Loucy (cell line): ENCODE data around the gene NEO1.

Source experiments
- H2AFZ ChIP-seq: fragments of 200-600 bp; sonication (generic); 2 replicates; pipeline ENCODE4 v1.6.0; 2016; ENCODE audit warnings: antibody characterized with exemption, mild to moderate bottlenecking, low read length, moderate library complexity
- H3F3A ChIP-seq: fragments of 200-600 bp; 2 replicates; pipeline ENCODE4 v1.6.0; 2016; ENCODE audit warnings: antibody characterized with exemption, low read depth, mild to moderate bottlenecking
- H3K27me3 ChIP-seq: fragments of 200-600 bp; sonication (generic); 2 replicates; pipeline ENCODE4 v1.6.1; 2014; ENCODE audit warnings: low read length, mild to moderate bottlenecking; ENCODE audit not compliant: insufficient read depth, poor library complexity, severe bottlenecking
- H3K36me3 ChIP-seq: fragments of 200-600 bp; sonication (generic); 2 replicates; pipeline ENCODE4 v1.6.1; 2016; ENCODE audit warnings: low read length; ENCODE audit not compliant: insufficient read depth
- H3K4me1 ChIP-seq: fragments of 200-600 bp; sonication (generic); 2 replicates; pipeline ENCODE4 v1.5.1; 2014; ENCODE audit warnings: low read length, mild to moderate bottlenecking; ENCODE audit not compliant: insufficient read depth, poor library complexity, severe bottlenecking
- H3K4me2 ChIP-seq: fragments of 200-600 bp; sonication (generic); 2 replicates; pipeline ENCODE4 v1.6.0; 2014; ENCODE audit warnings: antibody characterized with exemption, low read length, low read depth, mild to moderate bottlenecking; ENCODE audit not compliant: poor library complexity, severe bottlenecking
- H3K4me3 ChIP-seq: fragments of 200-600 bp; sonication (generic); 2 replicates; pipeline ENCODE4 v1.5.1; 2014; ENCODE audit warnings: low read length, mild to moderate bottlenecking, mixed read lengths; ENCODE audit not compliant: poor library complexity, severe bottlenecking
- H3K79me2 ChIP-seq: fragments of 200-600 bp; sonication (generic); 2 replicates; pipeline ENCODE4 v1.6.1; 2014; ENCODE audit warnings: low read length; ENCODE audit not compliant: insufficient read depth
- H3K9ac ChIP-seq: fragments of 200-600 bp; sonication (generic); 2 replicates; pipeline ENCODE4 v1.6.0; 2014; ENCODE audit warnings: mild to moderate bottlenecking, low read depth, low read length, moderate library complexity; ENCODE audit not compliant: poor library complexity, severe bottlenecking
- H3K9me2 ChIP-seq: fragments of 200-600 bp; sonication (generic); replicated peaks from 2 replicates; pipeline ENCODE4 v1.6.1; 2016; ENCODE audit warnings: low read depth, low read length, mixed read lengths
- H3K9me3 ChIP-seq: fragments of 200-600 bp; sonication (generic); 2 replicates; pipeline ENCODE4 v1.6.1; 2014; ENCODE audit warnings: mild to moderate bottlenecking, antibody characterized with exemption, low read length, low read depth; ENCODE audit not compliant: insufficient read depth
- H4K20me1 ChIP-seq: fragments of 200-600 bp; sonication (generic); 2 replicates; pipeline ENCODE4 v1.6.0; 2014; ENCODE audit warnings: antibody characterized with exemption, low read length, mild to moderate bottlenecking; ENCODE audit not compliant: insufficient read depth, poor library complexity, severe bottlenecking
- EZH2phosphoT487 ChIP-seq: fragments of 200-600 bp; IDR thresholded peaks from 2 replicates; pipeline ENCODE4 v1.6.1; 2018; ENCODE audit warnings: antibody characterized with exemption, mild to moderate bottlenecking, moderate library complexity, borderline replicate concordance
- TF ChIP-seq, protein P1 (sequence below): fragments of 200-600 bp; sonication (generic); conservative IDR thresholded peaks from 2 replicates; pipeline ENCODE4 v1.5.1; 2014; ENCODE audit warnings: mild to moderate bottlenecking, antibody characterized with exemption, low read length

The NEO1 gene

DNA sequence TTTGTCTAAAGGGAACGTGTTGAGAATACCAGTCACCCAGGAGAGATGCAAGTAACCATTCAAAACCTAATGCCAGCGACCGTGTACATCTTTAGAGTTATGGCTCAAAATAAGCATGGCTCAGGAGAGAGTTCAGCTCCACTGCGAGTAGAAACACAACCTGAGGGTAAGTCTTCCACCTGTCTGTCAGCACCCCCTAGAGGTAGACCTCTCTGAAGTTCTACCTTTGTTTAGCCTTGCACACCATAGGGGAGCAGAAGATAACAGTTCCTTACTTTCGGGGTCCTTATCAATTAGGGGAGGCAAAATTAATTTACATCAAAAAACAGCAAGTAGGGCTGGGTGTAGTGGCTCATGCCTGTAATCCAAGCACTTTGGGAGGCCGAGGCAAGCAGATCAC lies 192.1 kb downstream of the NEO1 start:
- peak overlapping the region; percentile 75 for H3K4me2 ChIP-seq
- no peak overlapping the region for H3K9ac ChIP-seq
- no peaks in the 10 kb centered on the region for H3K79me2 ChIP-seq
- peak overlapping the region; percentile 81 for H2AFZ ChIP-seq
- no peaks in the 10 kb centered on the region for H3K4me1 ChIP-seq
- no peaks in the 10 kb centered on the region for H3K36me3 ChIP-seq
- no peaks in the 10 kb centered on the region for H3K9me3 ChIP-seq
- peak overlapping the region; percentile 60 for H3K4me3 ChIP-seq
- TF ChIP-seq, protein P1, sequence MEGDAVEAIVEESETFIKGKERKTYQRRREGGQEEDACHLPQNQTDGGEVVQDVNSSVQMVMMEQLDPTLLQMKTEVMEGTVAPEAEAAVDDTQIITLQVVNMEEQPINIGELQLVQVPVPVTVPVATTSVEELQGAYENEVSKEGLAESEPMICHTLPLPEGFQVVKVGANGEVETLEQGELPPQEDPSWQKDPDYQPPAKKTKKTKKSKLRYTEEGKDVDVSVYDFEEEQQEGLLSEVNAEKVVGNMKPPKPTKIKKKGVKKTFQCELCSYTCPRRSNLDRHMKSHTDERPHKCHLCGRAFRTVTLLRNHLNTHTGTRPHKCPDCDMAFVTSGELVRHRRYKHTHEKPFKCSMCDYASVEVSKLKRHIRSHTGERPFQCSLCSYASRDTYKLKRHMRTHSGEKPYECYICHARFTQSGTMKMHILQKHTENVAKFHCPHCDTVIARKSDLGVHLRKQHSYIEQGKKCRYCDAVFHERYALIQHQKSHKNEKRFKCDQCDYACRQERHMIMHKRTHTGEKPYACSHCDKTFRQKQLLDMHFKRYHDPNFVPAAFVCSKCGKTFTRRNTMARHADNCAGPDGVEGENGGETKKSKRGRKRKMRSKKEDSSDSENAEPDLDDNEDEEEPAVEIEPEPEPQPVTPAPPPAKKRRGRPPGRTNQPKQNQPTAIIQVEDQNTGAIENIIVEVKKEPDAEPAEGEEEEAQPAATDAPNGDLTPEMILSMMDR: peak; percentile 73
- TF ChIP-seq EZH2phosphoT487: no peak
- H3F3A ChIP-seq: no peaks in the 10 kb centered on the region
- H3K27me3 ChIP-seq: no peaks in the 10 kb centered on the region
- no peaks in the 10 kb centered on the region for H3K9me2 ChIP-seq
- no peaks in the 10 kb centered on the region for H4K20me1 ChIP-seq

DNA sequence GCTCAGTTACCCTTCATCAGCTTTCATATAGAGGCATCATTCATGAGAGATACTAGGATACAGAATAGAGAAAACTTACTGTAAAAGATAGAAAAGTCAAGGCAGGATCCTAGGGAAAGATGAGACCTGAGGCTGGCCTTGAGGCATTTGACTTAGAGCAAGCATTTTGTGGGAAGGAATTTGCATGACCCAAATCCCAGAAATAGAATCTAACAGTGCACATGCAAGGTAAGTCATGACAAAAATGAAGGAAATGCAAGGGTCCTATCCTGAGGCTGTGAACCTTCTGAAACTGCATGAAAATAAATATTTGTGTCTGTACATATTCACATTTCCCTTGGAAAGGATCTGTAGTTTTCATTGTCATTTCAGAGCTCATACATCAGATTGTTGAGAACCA lies 194.2 kb downstream of the NEO1 start:
- Histone ChIP-seq H3K4me2 (no peak overlapping the region), H3K79me2 (no peaks in the 10 kb centered on the region), H3K9me2 (no peaks in the 10 kb centered on the region), H3K9ac (no peak overlapping the region), H3K9me3 (no peaks in the 10 kb centered on the region), H3F3A (no peaks in the 10 kb centered on the region), H2AFZ (no peak overlapping the region), H3K36me3 (no peaks in the 10 kb centered on the region), H3K4me3 (no peak overlapping the region), H3K4me1 (no peaks in the 10 kb centered on the region), H4K20me1 (no peaks in the 10 kb centered on the region), H3K27me3 (no peaks in the 10 kb centered on the region)
- no peak for TF ChIP-seq EZH2phosphoT487
- TF ChIP-seq, protein P1: no peak

DNA sequence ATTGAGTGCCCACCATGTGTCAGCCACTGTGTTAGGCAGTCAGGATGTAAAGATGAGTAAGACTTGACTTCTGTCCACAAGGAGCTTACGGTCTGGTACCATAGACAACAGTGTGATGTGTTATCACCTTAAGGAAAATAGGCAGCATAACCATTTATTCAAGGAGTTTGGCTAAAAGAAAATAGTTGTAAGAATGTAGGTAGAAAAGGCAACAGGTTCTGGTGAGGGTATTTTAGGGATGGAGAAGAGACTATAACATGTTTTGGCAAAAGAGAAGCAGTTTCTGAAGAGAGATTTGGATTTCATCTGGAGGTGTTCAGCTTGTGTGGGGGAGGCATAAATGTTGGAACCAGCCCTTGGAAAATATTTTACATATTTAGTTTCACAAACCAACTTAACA lies 194.6 kb downstream of the NEO1 start:
- H3K79me2 ChIP-seq: no peaks in the 10 kb centered on the region
- TF ChIP-seq EZH2phosphoT487: no peak
- TF ChIP-seq, protein P1: no peak
- no peaks in the 10 kb centered on the region for H3K9me3 ChIP-seq

More for the DNA sequence above, 194.6 kb downstream of the NEO1 start:
- Histone ChIP-seq H3F3A (no peaks in the 10 kb centered on the region), H3K4me1 (no peaks in the 10 kb centered on the region), H3K4me3 (no peak overlapping the region), H3K9me2 (no peaks in the 10 kb centered on the region), H3K27me3 (no peaks in the 10 kb centered on the region), H2AFZ (no peak overlapping the region), H3K36me3 (no peaks in the 10 kb centered on the region), H3K4me2 (no peak overlapping the region), H3K9ac (no peak overlapping the region), H4K20me1 (no peaks in the 10 kb centered on the region)
